ENCODE results near the gene AGTRAP. TPM values are rescaled to one million over a fixed set of nuclear protein-coding genes. Genes with fewer than 3 reads are reported as not detected.

The AGTRAP gene
- total and polyA plus RNA-seq, 9 of the 15 experiments (the other 6 are each of a cell fraction or from before 2014, with no cell fraction given): 26.8 to 105 (median 57.5) TPM

- peaks cover 13 to 50% of the 10 kb centered on the region in 2 experiments; a peak in 4 of 5 replicates for H3K4me1 ChIP-seq (replicated peaks in 1 of 2; ENCODE audit: control insufficient read depth in 2 of 2, insufficient read depth in 2 of 2, low read length in 2 of 2)
- H4K20me1 ChIP-seq (replicated peaks; ENCODE audit: control insufficient read depth, insufficient read depth, low read length): no peaks in the 10 kb centered on the region
- 54% methylated on average over 7 of the region's 7 CpGs for WGBS (ENCODE audit: insufficient coverage, low coverage, missing lambda C conversion rate)
- TF ChIP-seq ELK3 (CRISPR knock-in tag; IDR thresholded peaks at IDR 0.05): no peak
- CTCF ChIA-PET (ENCODE audit: low intra/inter-chr PET ratio): no interaction called here
- H3K79me2 ChIP-seq (ENCODE audit: control insufficient read depth, insufficient read depth, low read length): no peaks in the 10 kb centered on the region
- no peaks in the 10 kb centered on the region for H3K36me3 ChIP-seq (ENCODE audit: control insufficient read depth, insufficient read depth, low read length)
- POLR2A ChIA-PET: interaction anchor here (0.6 to 3.9 kb wide), 13 partner anchors 8 to 555 kb away, joined by 3 to 18 read pairs (median 5); no protein-coding TSS in a partner anchor
- H3K9ac ChIP-seq (ENCODE audit: insufficient read depth in 1 of 2, low read depth in 2 of 2, low read length in 2 of 2): peak overlapping the region in 1 of 2 experiments; percentile 65; a peak in 2 of 4 replicates
- H3K27me3 ChIP-seq (ENCODE audit: control insufficient read depth in 2 of 2, insufficient read depth in 2 of 2, low read length in 2 of 2): no peaks in the 10 kb centered on the region
- no peak overlapping the region for H3K27ac ChIP-seq (ENCODE audit: extremely low read depth, low read depth, low read length)
- FAIRE-seq (no peak), ATAC-seq (no peak; the same call in 2 of the 3 replicates), DNase-seq (ENCODE audit: extremely low read depth in 1 of 4, low spot score in 3 of 4) (no peak)
- H3K4me3 ChIP-seq: no peak overlapping the region
- H3K4me2 ChIP-seq (ENCODE audit: insufficient read depth, low read length): no peak overlapping the region
- H2AFZ ChIP-seq (ENCODE audit: low read depth, low read length): no peak overlapping the region
- intact Hi-C loops (cut with micrococcal nuclease): no loop called here
- no peaks in the 10 kb centered on the region for H3K9me3 ChIP-seq (replicated peaks; ENCODE audit: control insufficient read depth, insufficient read depth, low read depth, low read length)
- in situ Hi-C loops (cut with MboI): no loop called here
- no TSS peak for BruUV-seq (replicated peaks)
- no peaks in the 10 kb centered on the region for H3K9me1 ChIP-seq (ENCODE audit: control insufficient read depth, insufficient read depth, low read length)
Measured at GRCh38 chr1:11764519-11764918, 28.6 kb downstream of the AGTRAP start.

- BruUV-seq (replicated peaks): no TSS peak
- H3K9ac ChIP-seq (ENCODE audit: insufficient read depth in 1 of 2, low read depth in 2 of 2, low read length in 2 of 2): peak overlapping the region in 1 of 2 experiments; percentile 76; a peak in 2 of 4 replicates
- H3K4me3 ChIP-seq: no peak overlapping the region
- no peaks in the 10 kb centered on the region for H3K36me3 ChIP-seq (ENCODE audit: control insufficient read depth, insufficient read depth, low read length)
- no peaks in the 10 kb centered on the region for H3K79me2 ChIP-seq (ENCODE audit: control insufficient read depth, insufficient read depth, low read length)
- intact Hi-C loops (cut with micrococcal nuclease): no loop called here
- in situ Hi-C loops (cut with MboI): no loop called here
- ATAC-seq (no peak), DNase-seq (ENCODE audit: extremely low read depth in 1 of 4, low spot score in 3 of 4) (no peak), FAIRE-seq (no peak)
- no peaks in the 10 kb centered on the region for H3K27me3 ChIP-seq (ENCODE audit: control insufficient read depth in 2 of 2, insufficient read depth in 2 of 2, low read length in 2 of 2)
- H3K9me3 ChIP-seq (replicated peaks; ENCODE audit: control insufficient read depth, insufficient read depth, low read depth, low read length): no peaks in the 10 kb centered on the region
- H3K4me1 ChIP-seq (replicated peaks in 1 of 2; ENCODE audit: control insufficient read depth in 2 of 2, insufficient read depth in 2 of 2, low read length in 2 of 2): peaks cover 13 to 50% of the 10 kb centered on the region in 2 experiments; a peak in 4 of 5 replicates
- ChIA-PET CTCF (ENCODE audit: low intra/inter-chr PET ratio) (no interaction called here), POLR2A (interaction anchor here (0.6 to 3.9 kb wide), 11 partner anchors 12 to 143 kb away, joined by 3 to 18 read pairs (median 5); partner anchors contain the start of genes CLCN6 and MTHFR)
- no peaks in the 10 kb centered on the region for H4K20me1 ChIP-seq (replicated peaks; ENCODE audit: control insufficient read depth, insufficient read depth, low read length)
- no peaks in the 10 kb centered on the region for H3K9me1 ChIP-seq (ENCODE audit: control insufficient read depth, insufficient read depth, low read length)
- no peak overlapping the region for H3K27ac ChIP-seq (ENCODE audit: extremely low read depth, low read depth, low read length)
- WGBS (ENCODE audit: insufficient coverage, low coverage, missing lambda C conversion rate): 63% methylated on average over 18 of the region's 19 CpGs
- H2AFZ ChIP-seq (ENCODE audit: low read depth, low read length): no peak overlapping the region
- no peak overlapping the region for H3K4me2 ChIP-seq (ENCODE audit: insufficient read depth, low read length)
- TF ChIP-seq TRIM28 (IDR thresholded peaks at IDR 0.05) (no peak), ATF4 (CRISPR knock-in tag; IDR thresholded peaks at IDR 0.05) (no peak), TRIM25 (IDR thresholded peaks at IDR 0.05; ENCODE audit: borderline replicate concordance) (no peak), ZNF561 (CRISPR knock-in tag; conservative IDR thresholded peaks at IDR 0.05) (no peak), PTBP1 (IDR thresholded peaks at IDR 0.05; ENCODE audit: low read depth, low read length) (no peak), DACH1 (IDR thresholded peaks at IDR 0.05; ENCODE audit: partially characterized antibody) (no peak), ZNF76 (CRISPR knock-in tag; IDR thresholded peaks at IDR 0.05; ENCODE audit: borderline replicate concordance) (no peak), ZC3H8 (IDR thresholded peaks at IDR 0.05) (no peak)
Measured at GRCh38 chr1:11765661-11766428, 29.9 kb downstream of the AGTRAP start.
